Adrenal gland (tissue), 12 donors: ENCODE measurements around the gene ZNF225. TPM values are rescaled to one million over a fixed set of nuclear protein-coding genes. Genes with fewer than 3 reads are reported as not detected.
"Not testable (repeated sequence)": the region's sequence is repeated elsewhere in the genome, so short reads cannot be mapped to it uniquely, and the experiment has no call there.

ENCODE experiments used
- DNase-seq, 7 donors: peaks; one replicate each; pipeline ENCODE4 v3.0.0-alpha.2; 2019 to 2020
- H3K27ac ChIP-seq, 5 donors: fragments of 200-600 bp; sonication (generic) in 4 of 5; 1 replicate in 3 of 5; 2 replicates in 2 of 5; pipeline versions ENCODE4 v1.5.1 to v1.8.0; 2016 to 2020; ENCODE audit warnings: mild to moderate bottlenecking in 1 of 5
- H3K27me3 ChIP-seq: fragments of 200-600 bp; 2 replicates; pipeline ENCODE4 v1.8.0; 2021
- H3K36me3 ChIP-seq, 2 donors: fragments of 200-600 bp; replicated peaks in 1 of 2; 1 replicate in 1 of 2; 2 replicates in 1 of 2; pipeline versions ENCODE4 v1.5.1 to v1.8.0; 2018 to 2022
- H3K4me1 ChIP-seq, 2 donors: fragments of 200-600 bp; replicated peaks in 1 of 2; 1 replicate in 1 of 2; 2 replicates in 1 of 2; pipeline versions ENCODE4 v1.5.1 to v1.8.0; 2018 to 2021
- H3K4me3 ChIP-seq, 4 donors: fragments of 200-600 bp; sonication (generic) in 3 of 4; one replicate each; pipeline ENCODE4 v1.5.1; 2016 to 2018
- H3K9me3 ChIP-seq, 3 donors: fragments of 200-600 bp; sonication (generic) in 1 of 3; replicated peaks in 1 of 3; 1 replicate in 2 of 3; 2 replicates in 1 of 3; pipeline versions ENCODE4 v1.5.1 to v1.8.0; 2016 to 2021
- CTCF ChIP-seq, 6 experiments: fragments of 450-650 bp in 4 of 6; fragments of 200-600 bp in 2 of 6; sonication (generic) in 1 of 6; IDR thresholded peaks; 1 replicate in 5 of 6; 2 replicates in 1 of 6; pipeline versions ENCODE4 v1.5.1 to v1.8.0; 2016 to 2021; ENCODE audit warnings: antibody characterized with exemption in 6 of 6, mild to moderate bottlenecking in 2 of 6, moderate library complexity in 1 of 6
- POLR2A ChIP-seq, 2 donors: fragments of 450-650 bp; IDR thresholded peaks; one replicate each; pipeline ENCODE4 v1.6.1; 2017; ENCODE audit warnings: antibody characterized with exemption in 2 of 2, mild to moderate bottlenecking in 2 of 2, moderate library complexity in 1 of 2
- WGBS, 4 donors: extraction: QIAGEN DNeasy Blood & Tissue Kit in 2 of 4; methylation state at CpG; one replicate each; pipeline versions ENCODE4 v1.1.5 to v1.1.7; 2013 to 2017; 5-methylcytosine and 5-hydroxymethylcytosine counted together
- intact Hi-C, 2 donors: fragments of 100-400 bp; cut with DNase I; formaldehyde crosslinking; loops; one replicate each; pipeline versions ENCODE4 v1.14.1 to v1.15.0; 2022 to 2023
- polyA plus RNA-seq, 3 donors: library from polyadenylated mRNA; stranded (reverse); fragments of 200-250 nt in 2 of 3; fragments of 350-450 nt in 1 of 3; fragmentation: Illumina TruSeq in 1 of 3; extraction: RNeasy Lipid Tissue Mini Kit (QIAGEN cat#74804) in 1 of 3; gene quantifications; one replicate each; pipeline ENCODE4 v1.2.3, GENCODE V29; 2013 to 2014
- total RNA-seq, 9 donors: library from RNA; depleted of rRNA in 4 of 9; stranded (reverse); fragments of >200 nt in 4 of 9; fragments of 120-200 nt in 1 of 9; fragmentation: NEBNext Ultra II Directional in 1 of 9; extraction: Animal tissue kit (Norgen Biotek cat#: 25700) in 1 of 9; gene quantifications; one replicate each; pipeline versions ENCODE4 v1.1.0 to v1.2.4, GENCODE V29; 2013 to 2023
- donor health status: healthy with polysubstance abuse.
- donor health status: Bipolar disorder and iron deficiency.
- donor health status: DM: yes; HTN: yes; CAD: no.
- donor health status: DM: no; HTN: no; CAD: no.
- donor health status: DM: no; HTN: no; CAD: no.
- donor health status: DM: yes; HTN: yes; CAD: no.

ZNF225 gene
- total and polyA plus RNA-seq, 12 donors: 2.5 to 10.3 (median 5.0) TPM

GRCh38 chr19:44156475-44156874, 43.3 kb downstream of the ZNF225 start:
- TF ChIP-seq POLR2A (IDR thresholded peaks at IDR 0.05) (no peak), CTCF (IDR thresholded peaks at IDR 0.05) (no peak)
- peaks cover 0 to 41% of the 10 kb centered on the region in 2 donors for H3K36me3 ChIP-seq
- H3K4me1 ChIP-seq: no peaks in the 10 kb centered on the region
- peaks cover 0 to 41% (median 0%) of the 10 kb centered on the region in 3 donors for H3K9me3 ChIP-seq
- no peak for DNase-seq
- intact Hi-C loops: no loop called here
- WGBS, 4 donors: 94 to 98% (median 95%) methylated on average over 2 of the region's 2 CpGs
- H3K27ac ChIP-seq: no peak overlapping the region
- H3K4me3 ChIP-seq: peak overlapping the region in 1 of 4 donors; percentile 22
- no peaks in the 10 kb centered on the region for H3K27me3 ChIP-seq

- TF ChIP-seq CTCF (IDR thresholded peaks at IDR 0.05): no peak
- TF ChIP-seq POLR2A (IDR thresholded peaks at IDR 0.05): no peak
- H3K4me3 ChIP-seq: no peak overlapping the region
- H3K36me3 ChIP-seq: peaks cover 0 to 6% of the 10 kb centered on the region in 2 donors
- no peak overlapping the region for H3K27ac ChIP-seq
- peaks cover 0 to 5% (median 0%) of the 10 kb centered on the region in 3 donors for H3K9me3 ChIP-seq
- WGBS, 4 donors: 92 to 95% (median 93%) methylated on average over 2 of the region's 2 CpGs
- H3K4me1 ChIP-seq: peaks cover 10 to 17% of the 10 kb centered on the region in 2 donors
- intact Hi-C loops: no loop called here
- no peak for DNase-seq
- no peaks in the 10 kb centered on the region for H3K27me3 ChIP-seq
Measured at GRCh38 chr19:44163789-44164188, 50.6 kb downstream of the ZNF225 start.

- TF ChIP-seq CTCF (IDR thresholded peaks at IDR 0.05) (no peak), POLR2A (IDR thresholded peaks at IDR 0.05) (no peak)
- DNase-seq: no peak
- intact Hi-C loops: no loop called here
- peaks cover 0 to 6% of the 10 kb centered on the region in 2 donors for H3K36me3 ChIP-seq
- H3K4me3 ChIP-seq: peak overlapping the region in 2 of 4 donors; percentile 62 to 72
- 51 to 67% (median 63%) methylated on average over 3 of the region's 3 CpGs for WGBS, 4 donors
- no peaks in the 10 kb centered on the region for H3K9me3 ChIP-seq
- no peaks in the 10 kb centered on the region for H3K27me3 ChIP-seq
- peak overlapping the region in 3 of 5 donors; percentile 82 to 92 (median 89) for H3K27ac ChIP-seq
- H3K4me1 ChIP-seq: peaks cover 10 to 17% of the 10 kb centered on the region in 2 donors
Measured at GRCh38 chr19:44164327-44164672, 51.1 kb downstream of the ZNF225 start.

GRCh38 chr19:44164673-44165512, 51.7 kb downstream of the ZNF225 start, which contains the start of gene ZNF226:
TSS of gene ZNF226 (plus strand) at chr19:44165100. CDS start at chr19:44170081, 4,981 bp downstream.
- no peaks in the 10 kb centered on the region for H3K27me3 ChIP-seq
- 0 to 1% (median 0%) methylated on average over 32 of the region's 32 CpGs for WGBS, 4 donors
- peaks cover 0 to 11% of the 10 kb centered on the region in 2 donors for H3K36me3 ChIP-seq
- peak within 1 kb of the TSS; percentile 58 to 92 (median 82) for H3K27ac ChIP-seq
- intact Hi-C loops: no loop called here
- H3K9me3 ChIP-seq: no peaks in the 10 kb centered on the region
- peak; percentile 88 to 98 (median 96) for DNase-seq
- peak within 1 kb of the TSS; percentile 44 to 72 (median 64) for H3K4me3 ChIP-seq
- TF ChIP-seq CTCF (IDR thresholded peaks at IDR 0.05): no peak
- peak in 1 of 2 donors; percentile 76 for TF ChIP-seq POLR2A (IDR thresholded peaks at IDR 0.05)
- H3K4me1 ChIP-seq: peaks cover 10 to 17% of the 10 kb centered on the region in 2 donors

GRCh38 chr19:44170660-44171059, 57.5 kb downstream of the ZNF225 start:
- DNase-seq, H3K27ac ChIP-seq, H3K4me3 ChIP-seq, H3K27me3 ChIP-seq, intact Hi-C loops, H3K4me1 ChIP-seq: not testable (repeated sequence)
- 90 to 100% (median 98%) methylated on average over 6 of the region's 6 CpGs for WGBS, 4 donors
- Histone ChIP-seq H3K36me3 (peaks cover 0 to 67% of the 10 kb centered on the region in 2 donors), H3K9me3 (peaks cover 3 to 17% (median 12%) of the 10 kb centered on the region in 3 donors)
